Astrocyte of the spinal cord (primary cell): ENCODE results near the gene NRDE2.

ENCODE experiments used
- DNase-seq: peaks from one replicate; pipeline ENCODE4 v3.0.0; 2011; ENCODE audit warnings: low read depth, low spot score
- H3K4me3 ChIP-seq: 2 replicates; pipeline ENCODE4 v1.5.1; 2011; ENCODE audit warnings: low read depth, mild to moderate bottlenecking, low read length, moderate library complexity
- in situ Hi-C: cut with HindIII; loops from 2 replicates; pipeline ENCODE4 v1.10.0; 2017; ENCODE audit warnings: low sequenced_read_pairs
- TF ChIP-seq, protein P1 (sequence below): IDR thresholded peaks from 2 replicates; pipeline ENCODE4 v1.5.1; 2012; ENCODE audit warnings: low read depth, mild to moderate bottlenecking, low read length, inconsistent platforms

The NRDE2 gene

DNA sequence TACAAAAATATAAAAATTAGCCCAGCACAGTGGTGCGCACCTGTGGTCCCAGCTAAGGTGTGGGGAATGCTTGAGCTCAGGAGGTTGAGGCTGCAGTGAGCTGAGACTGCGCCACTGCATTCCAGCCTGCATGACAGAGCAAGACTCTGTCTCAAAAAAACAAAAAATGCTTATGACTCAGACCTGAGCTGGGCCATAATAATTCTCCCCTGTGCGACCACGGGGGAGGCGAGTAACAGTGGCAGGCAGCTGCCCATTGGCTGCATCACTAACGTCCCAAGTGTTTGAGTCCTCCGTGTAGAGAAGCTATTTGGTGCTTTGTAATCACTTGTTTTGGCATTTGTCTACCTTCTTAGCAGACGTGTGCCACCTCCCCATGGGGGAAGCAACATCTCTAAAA lies 50.5 kb downstream of the NRDE2 start:
- in situ Hi-C loops = no loop called here
- H3K4me3 ChIP-seq = no peak overlapping the region
- TF ChIP-seq, protein P1, sequence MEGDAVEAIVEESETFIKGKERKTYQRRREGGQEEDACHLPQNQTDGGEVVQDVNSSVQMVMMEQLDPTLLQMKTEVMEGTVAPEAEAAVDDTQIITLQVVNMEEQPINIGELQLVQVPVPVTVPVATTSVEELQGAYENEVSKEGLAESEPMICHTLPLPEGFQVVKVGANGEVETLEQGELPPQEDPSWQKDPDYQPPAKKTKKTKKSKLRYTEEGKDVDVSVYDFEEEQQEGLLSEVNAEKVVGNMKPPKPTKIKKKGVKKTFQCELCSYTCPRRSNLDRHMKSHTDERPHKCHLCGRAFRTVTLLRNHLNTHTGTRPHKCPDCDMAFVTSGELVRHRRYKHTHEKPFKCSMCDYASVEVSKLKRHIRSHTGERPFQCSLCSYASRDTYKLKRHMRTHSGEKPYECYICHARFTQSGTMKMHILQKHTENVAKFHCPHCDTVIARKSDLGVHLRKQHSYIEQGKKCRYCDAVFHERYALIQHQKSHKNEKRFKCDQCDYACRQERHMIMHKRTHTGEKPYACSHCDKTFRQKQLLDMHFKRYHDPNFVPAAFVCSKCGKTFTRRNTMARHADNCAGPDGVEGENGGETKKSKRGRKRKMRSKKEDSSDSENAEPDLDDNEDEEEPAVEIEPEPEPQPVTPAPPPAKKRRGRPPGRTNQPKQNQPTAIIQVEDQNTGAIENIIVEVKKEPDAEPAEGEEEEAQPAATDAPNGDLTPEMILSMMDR = no peak
- DNase-seq = peak; percentile 79

DNA sequence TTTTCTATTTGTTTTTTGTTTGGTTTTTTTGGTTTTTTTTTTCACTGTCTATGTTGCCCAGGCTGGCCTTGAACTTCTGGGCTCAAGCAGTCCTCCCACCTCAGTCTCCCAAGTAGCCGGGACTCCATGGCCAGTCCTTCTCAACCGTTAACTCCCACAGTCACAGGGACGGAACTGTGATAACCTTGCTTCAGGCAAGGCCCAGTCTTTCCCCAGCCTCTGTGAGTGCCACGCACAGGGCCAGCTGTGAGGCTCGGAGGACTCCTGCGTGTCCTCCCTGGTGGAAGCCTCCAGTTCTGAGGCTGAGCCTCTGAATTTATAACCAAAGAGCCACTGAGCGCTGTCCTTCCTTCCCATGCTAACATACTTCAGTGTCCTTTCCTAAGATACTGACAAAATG lies 51.6 kb downstream of the NRDE2 start:
- TF ChIP-seq, protein P1 = no peak
- DNase-seq = no peak
- in situ Hi-C loops = no loop called here
- no peak overlapping the region for H3K4me3 ChIP-seq

DNA sequence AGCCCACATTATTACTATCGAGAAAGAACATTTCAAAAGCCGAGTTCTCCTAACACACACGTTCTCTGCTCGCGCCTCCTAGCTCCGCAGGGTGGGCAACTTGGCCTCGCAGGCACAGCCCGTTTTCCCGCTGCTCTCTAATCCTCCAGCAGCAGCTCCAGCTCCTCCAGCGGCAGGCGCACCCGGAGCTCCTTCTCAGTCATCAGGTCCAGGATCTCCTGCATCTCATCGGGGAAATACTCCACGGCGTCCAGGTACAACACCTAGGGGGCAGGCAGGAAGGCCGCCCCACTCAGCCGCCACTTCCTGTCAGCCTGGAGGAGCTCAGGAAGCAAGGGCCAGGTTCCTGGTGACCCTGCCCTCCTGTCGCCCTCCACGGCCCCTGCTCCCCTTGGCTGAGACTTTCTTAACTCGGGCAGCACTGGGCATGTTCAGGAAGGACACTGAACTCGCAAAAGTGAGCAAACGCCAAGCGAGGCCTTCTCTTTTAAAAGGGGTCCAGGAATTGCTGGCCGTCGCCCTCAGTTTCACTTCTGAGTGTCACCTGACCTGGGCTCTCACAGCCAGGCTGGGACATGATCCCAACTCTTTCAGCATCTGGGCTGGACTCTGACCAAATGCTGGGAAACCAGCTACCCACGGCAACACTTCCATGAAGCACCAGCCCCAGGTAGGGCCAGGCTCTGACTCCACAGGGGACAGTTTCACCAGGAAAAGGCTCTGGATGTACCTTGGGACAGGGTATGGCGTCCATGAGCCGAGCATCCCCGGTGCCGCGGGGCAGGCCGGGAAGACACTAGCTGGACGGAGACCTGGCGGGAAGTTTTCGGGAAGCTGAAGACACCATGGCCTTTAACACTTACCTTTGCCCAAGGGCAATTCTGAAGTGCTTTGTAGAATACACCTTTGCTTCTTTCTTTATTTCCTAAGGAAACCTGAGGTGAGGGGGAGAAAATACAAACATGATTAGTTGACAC lies 53.3 kb downstream of the NRDE2 start:
- DNase-seq = no peak
- in situ Hi-C loops = no loop called here
- H3K4me3 ChIP-seq = no peak overlapping the region
- TF ChIP-seq, protein P1 = no peak

DNA sequence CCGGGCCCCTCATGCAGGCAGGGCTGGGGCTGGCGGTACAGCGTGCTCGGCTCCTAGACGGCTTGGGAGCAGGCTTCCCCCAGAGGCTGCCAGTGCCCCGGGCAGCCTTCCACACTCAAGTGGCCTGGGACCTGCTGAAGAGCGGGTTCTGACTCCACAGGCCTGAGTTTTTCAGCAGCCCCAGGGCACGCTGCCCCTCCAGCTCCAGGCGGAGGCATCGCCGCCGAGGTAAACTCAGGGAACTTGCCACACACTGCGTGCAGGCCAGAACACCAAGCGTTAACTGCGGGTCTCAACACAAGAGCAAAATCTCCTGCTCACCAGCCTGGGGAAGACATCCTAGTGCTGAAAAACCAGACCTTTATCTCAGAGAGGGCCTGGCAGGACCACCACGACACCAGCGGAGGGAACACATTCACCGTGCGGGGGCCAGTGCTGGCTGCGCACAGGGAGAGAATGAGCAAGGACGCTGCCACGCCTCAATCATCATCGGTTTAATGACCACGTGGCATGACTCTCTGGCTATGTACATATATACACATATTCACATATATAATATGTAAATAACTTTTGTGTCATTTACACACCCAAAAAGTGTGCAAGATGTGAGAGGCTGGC lies 54.1 kb downstream of the NRDE2 start:
- no peak overlapping the region for H3K4me3 ChIP-seq
- DNase-seq = no peak
- in situ Hi-C loops = no loop called here
- TF ChIP-seq, protein P1 = no peak

DNA sequence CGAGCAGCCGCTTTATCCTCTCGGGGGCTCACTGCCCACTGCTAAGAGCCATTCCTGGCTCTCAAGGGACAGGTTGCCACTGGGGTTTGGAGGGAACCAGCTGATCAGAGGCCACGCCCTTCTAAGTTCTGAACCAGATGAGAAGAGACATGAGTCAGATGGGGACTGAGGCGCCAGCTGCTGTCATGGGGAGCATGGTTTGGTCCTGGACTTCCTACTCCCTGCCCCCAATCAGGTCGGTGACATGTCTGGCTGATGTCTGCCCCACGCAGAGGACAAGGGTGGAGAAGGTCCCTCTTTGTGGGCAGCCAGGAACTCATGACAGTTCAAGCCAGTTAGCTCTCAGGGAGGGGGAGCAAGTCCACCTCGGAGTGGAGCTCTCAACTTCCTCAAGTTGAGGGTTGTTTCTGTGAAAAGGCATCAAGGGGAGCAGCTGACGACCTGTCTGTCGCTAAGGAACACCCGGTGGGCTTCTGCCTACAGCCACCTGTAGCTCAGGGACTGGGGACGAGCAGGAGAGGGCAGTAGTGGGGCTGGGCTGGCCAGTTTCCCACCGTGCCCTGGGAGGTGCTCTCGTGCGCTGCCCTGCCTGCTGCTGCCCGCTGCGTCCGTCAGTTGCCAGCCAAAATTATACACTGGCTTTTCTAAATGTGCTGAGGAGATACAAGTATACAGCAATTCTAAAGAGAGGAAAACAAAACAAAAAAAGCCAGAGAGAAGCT lies 54.9 kb downstream of the NRDE2 start:
- TF ChIP-seq, protein P1 = no peak
- peak; percentile 26 for DNase-seq
- in situ Hi-C loops = no loop called here
- no peak overlapping the region for H3K4me3 ChIP-seq

DNA sequence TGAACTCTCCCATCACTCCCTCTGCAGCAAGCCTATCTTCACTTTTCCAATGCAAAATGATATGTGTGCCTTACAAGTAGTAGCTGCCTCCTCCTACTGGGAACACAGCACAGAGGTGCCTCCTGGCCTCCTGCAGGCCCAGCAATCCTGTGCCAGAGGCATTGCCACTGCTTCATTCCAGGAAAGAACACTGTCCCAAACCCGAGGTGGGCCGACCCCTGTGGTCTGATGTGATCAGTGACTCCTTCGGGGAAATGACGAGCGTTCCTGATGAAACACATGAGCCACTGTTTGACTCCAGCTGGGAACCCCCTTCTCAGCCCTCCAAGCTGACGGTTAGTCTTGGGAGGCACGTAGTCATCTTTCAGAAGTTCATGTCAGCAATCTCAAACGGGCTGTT lies 55.9 kb downstream of the NRDE2 start:
- H3K4me3 ChIP-seq = no peak overlapping the region
- peak; percentile 89 for DNase-seq
- in situ Hi-C loops = no loop called here
- TF ChIP-seq, protein P1 = no peak
